ENCODE measurements around the gene MTHFR. TPM values are rescaled to one million over a fixed set of nuclear protein-coding genes. Genes with fewer than 3 reads are reported as not detected.
A peak's percentile ranks its signal among the peaks of the same experiment; 100 is the strongest.

MTHFR gene
- 10 to 100 TPM; 12.7 to 18.2 (median 15.6) TPM for total RNA-seq
- 10 to 100 TPM in 1 of 2 donors, 1 to 10 TPM in 1; 9.6 to 19.1 TPM for polyA plus RNA-seq

DNA sequence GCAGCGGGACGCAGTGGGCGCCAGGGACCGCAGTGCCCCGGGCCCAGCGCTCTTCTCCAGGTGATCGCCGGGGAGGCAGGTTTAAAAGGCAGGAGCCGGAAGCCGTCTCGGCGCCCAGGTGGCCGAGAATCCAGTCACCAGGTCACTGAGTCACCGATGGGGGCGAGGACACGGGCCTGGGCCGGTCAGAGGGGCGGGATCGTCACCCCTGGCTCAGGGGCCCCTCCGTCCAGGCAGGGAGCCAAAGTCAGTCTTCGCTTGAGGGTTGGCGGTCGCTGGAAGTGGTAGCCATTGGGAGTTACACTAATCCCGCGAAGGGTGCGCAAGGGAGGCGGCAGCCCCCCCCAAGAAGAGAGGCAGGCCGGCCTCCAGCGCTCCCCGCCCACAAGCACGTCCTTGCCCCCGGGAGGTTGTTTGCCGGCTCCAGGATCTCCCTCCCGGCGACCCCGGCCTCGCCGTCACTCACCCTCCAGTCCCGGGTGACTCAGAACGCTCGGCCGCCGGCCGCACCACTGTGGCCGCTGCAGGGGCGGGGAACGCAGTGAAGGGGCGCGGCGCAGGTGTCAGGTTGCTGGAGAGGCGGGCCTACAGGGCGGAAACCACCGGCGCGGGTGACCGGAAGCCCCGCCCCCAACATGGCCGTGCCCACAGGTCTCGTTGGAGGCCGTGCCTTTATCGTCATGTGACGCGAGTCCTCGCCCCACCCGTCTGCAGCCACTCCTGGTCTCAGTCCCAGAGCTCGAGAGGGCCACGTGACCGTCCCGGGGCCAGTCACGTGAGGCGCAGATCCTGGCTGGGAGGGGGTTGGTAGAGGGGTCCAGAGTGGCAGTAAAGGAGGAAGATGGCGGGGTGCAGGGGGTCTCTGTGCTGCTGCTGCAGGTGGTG, at the start of gene MTHFR, which contains the start of gene CLCN6:
TSS of gene MTHFR (minus strand) at position 543 of the 885 bp plus-strand sequence. CDS start 2,848 bp downstream, outside the sequence.
TSS of gene CLCN6 (plus strand) at position 770 of the 885 bp plus-strand sequence. CDS start at position 842, 72 bp downstream.
- Histone ChIP-seq H3K36me3 (peaks cover 0 to 7% (median 0%) of the 10 kb centered on the region in 3 donors), H3K4me3 (peak within 1 kb of the TSS; percentile 37 to 81 (median 66)), H3K27ac (peak within 1 kb of the TSS; percentile 92 to 99 (median 94)), H3K27me3 (no peaks in the 10 kb centered on the region), H3K4me1 (peaks cover 7 to 37% (median 21%) of the 10 kb centered on the region in 3 donors), H3K9me3 (no peaks in the 10 kb centered on the region)
- FAIRE-seq = peak; percentile 82
- intact Hi-C loops (cut with DNase I) = no loop called here
- 0 to 1% methylated on average over 72 of the region's 72 CpGs for WGBS, 2 donors
- peak; percentile 99 to 100 (median 100) for DNase-seq
- ATAC-seq = peak; percentile 87 to 93 (median 89)
- TF ChIP-seq, protein P1, sequence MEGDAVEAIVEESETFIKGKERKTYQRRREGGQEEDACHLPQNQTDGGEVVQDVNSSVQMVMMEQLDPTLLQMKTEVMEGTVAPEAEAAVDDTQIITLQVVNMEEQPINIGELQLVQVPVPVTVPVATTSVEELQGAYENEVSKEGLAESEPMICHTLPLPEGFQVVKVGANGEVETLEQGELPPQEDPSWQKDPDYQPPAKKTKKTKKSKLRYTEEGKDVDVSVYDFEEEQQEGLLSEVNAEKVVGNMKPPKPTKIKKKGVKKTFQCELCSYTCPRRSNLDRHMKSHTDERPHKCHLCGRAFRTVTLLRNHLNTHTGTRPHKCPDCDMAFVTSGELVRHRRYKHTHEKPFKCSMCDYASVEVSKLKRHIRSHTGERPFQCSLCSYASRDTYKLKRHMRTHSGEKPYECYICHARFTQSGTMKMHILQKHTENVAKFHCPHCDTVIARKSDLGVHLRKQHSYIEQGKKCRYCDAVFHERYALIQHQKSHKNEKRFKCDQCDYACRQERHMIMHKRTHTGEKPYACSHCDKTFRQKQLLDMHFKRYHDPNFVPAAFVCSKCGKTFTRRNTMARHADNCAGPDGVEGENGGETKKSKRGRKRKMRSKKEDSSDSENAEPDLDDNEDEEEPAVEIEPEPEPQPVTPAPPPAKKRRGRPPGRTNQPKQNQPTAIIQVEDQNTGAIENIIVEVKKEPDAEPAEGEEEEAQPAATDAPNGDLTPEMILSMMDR (IDR thresholded peaks at IDR 0.05) = no peak

DNA sequence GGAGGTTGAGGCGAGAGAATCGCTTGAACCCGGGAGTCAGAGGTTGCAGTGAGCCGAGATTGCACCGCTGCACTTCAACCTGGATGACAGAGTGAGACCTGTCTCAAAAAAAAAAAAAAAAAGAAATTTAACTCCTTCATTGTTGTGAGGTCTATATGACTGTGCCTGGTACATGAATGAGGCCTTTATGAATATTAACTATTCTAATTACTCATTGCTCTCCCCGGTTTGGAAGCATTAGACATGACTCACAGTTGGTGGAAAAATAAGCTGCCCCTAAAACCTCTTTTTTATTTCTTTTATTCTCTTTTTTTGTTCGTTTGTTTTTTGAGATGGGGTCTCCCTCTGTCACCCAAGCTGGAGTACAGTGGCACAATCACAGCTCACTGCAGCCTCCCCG, 49.7 kb upstream of the MTHFR start:
- Histone ChIP-seq H3K36me3 (no peaks in the 10 kb centered on the region), H3K4me1 (no peaks in the 10 kb centered on the region), H3K9me3 (no peaks in the 10 kb centered on the region), H3K27ac (no peak overlapping the region), H3K4me3 (no peak overlapping the region), H3K27me3 (peaks cover 0 to 19% (median 3%) of the 10 kb centered on the region in 4 donors)
- FAIRE-seq = no peak
- TF ChIP-seq, protein P1 (IDR thresholded peaks at IDR 0.05) = no peak
- intact Hi-C loops (cut with DNase I) = no loop called here
- WGBS, 2 donors = 48 to 49% methylated on average over 8 of the region's 8 CpGs
- ATAC-seq = no peak
- DNase-seq = no peak

DNA sequence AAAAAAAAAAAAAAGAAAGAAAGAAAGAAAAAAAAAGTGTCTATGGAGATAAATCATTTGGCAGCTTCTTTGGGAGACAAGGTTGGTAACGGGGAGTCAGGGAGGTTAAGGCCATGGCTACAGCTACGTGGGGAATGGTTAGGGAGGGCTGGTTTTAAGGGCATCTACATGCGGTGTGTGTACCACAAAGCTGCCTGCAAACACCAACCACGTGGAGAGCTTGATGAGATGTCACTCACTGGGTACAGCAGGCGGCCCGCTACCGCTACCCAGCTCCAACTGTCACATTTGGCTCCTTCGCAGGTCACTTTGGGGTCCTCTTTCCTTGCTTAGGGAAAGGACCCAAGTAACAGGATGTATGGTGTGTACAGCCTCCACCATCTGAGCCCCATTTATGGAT, 48.8 kb upstream of the MTHFR start:
- no peak for ATAC-seq

DNA sequence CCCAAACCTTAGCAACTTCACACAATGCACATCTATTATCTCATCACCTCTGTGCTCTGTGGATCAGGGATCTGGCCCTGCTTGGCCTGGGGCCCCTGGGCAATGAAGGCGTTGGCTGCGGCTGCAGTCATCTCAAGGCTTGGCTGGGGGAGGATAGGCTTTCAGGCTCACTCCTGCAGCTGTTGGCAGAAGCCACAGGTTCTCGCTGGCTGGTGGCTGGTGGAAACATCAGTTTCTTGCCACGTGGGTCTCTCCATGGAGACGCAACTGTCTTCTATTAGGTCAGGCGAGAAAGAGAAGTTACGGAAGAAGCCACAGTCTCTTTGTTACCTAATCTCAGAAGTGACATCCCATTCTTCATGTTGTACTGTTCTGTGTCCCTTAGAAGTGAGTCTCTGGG, 45.4 kb upstream of the MTHFR start:
- no peaks in the 10 kb centered on the region for H3K4me1 ChIP-seq
- H3K27ac ChIP-seq = no peak overlapping the region
- no peaks in the 10 kb centered on the region for H3K27me3 ChIP-seq
- DNase-seq = no peak
- TF ChIP-seq, protein P1 (IDR thresholded peaks at IDR 0.05) = no peak
- H3K36me3 ChIP-seq = no peaks in the 10 kb centered on the region
- no peak overlapping the region for H3K4me3 ChIP-seq
- no peak for FAIRE-seq
- ATAC-seq = no peak
- WGBS, 2 donors = 77 to 81% methylated on average over 7 of the region's 7 CpGs
- intact Hi-C loops (cut with DNase I) = no loop called here
- H3K9me3 ChIP-seq = no peaks in the 10 kb centered on the region

More for the DNA sequence above, 48.8 kb upstream of the MTHFR start:
- intact Hi-C loops (cut with DNase I) = no loop called here
- FAIRE-seq (no peak), DNase-seq (no peak)
- Histone ChIP-seq H3K9me3 (no peaks in the 10 kb centered on the region), H3K27me3 (peaks cover 0 to 17% (median 3%) of the 10 kb centered on the region in 4 donors), H3K4me3 (no peak overlapping the region), H3K27ac (no peak overlapping the region), H3K36me3 (no peaks in the 10 kb centered on the region), H3K4me1 (no peaks in the 10 kb centered on the region)
- 35 to 42% methylated on average over 8 of the region's 8 CpGs for WGBS, 2 donors
- TF ChIP-seq, protein P1 (IDR thresholded peaks at IDR 0.05) = no peak
